HepG2 (cell line): Measurements from ENCODE around the gene APOBEC3C.
A peak's percentile ranks its signal among the peaks of the same experiment; 100 is the strongest.

Experiments used
- CREB1 ChIP-seq, 2 experiments: fragments of 450-650 bp in 1 of 2; IDR thresholded peaks; 2 replicates each; pipeline ENCODE4 v1.6.1; 2016 to 2017; ENCODE audit warnings: control low read depth in 1 of 2, mild to moderate bottlenecking in 1 of 2, missing compliant biosample characterization in 1 of 2, missing genetic modification characterization in 1 of 2
- ZNF792 ChIP-seq: IDR thresholded peaks from 2 replicates; pipeline ENCODE4 v1.6.1; 2016
- TF ChIP-seq, protein P1 (sequence below): sonication (generic); formaldehyde crosslinking; IDR thresholded peaks from 2 replicates; pipeline ENCODE4 v1.5.0; 2020; ENCODE audit warnings: mild to moderate bottlenecking, missing genetic modification reagents, moderate library complexity
- TF ChIP-seq, protein P2 (sequence below): sonication (generic); formaldehyde crosslinking; IDR thresholded peaks from 2 replicates; pipeline ENCODE4 v1.4.0; 2020; ENCODE audit warnings: missing genetic modification reagents
- TF ChIP-seq, protein P3 (sequence below): sonication (generic); formaldehyde crosslinking; IDR thresholded peaks from 2 replicates; pipeline ENCODE4 v1.8.0; 2022; ENCODE audit warnings: missing genetic modification reagents, mild to moderate bottlenecking, borderline replicate concordance

DNA sequence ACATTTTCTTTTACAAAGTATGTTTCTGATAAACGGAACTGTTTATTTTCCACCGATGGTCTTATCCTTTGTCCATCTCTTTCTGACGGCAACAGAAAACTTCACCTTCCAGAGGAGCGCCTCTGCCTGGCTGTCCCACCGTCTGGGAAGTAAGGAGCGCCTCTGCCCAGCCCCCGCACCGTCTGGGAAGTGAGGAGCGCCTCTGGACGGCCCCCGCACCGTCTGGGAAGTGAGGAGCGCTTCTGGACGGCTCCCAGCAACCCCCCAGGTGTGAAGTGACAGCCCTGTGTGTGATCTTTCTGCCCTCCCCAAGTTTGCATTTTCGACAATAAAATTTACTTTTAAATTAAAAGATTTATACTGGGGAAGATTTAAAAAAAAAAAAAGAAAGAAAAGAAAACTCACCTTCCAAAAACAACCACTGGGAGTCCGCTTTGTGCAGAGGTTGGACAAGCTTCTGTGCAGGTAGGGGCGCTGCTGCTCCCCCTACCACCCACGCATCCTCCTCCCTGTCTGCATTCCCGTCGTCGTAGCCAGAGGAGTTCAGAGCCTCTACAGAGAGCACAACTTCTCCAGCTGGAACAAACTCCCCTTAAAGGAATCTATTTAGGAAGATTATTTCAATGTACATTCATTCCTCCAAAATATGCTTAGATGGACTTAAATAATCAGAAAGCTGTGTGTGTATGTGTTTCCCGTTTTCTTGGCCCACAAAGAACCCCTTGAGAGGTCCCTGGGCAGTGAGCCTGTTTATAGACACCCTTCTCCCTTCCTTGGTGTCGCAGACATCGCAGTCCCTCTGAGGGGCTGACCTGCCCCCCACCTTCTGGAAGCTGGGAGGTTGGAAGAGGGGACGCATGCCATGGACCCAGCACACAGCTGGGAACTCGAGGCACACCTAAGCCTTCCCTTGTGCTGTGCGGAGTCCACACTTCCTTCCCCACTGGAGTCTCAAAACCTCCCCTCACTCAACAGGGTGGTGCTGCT lies 32.8 kb upstream of the APOBEC3C start:
- TF ChIP-seq, protein P1, sequence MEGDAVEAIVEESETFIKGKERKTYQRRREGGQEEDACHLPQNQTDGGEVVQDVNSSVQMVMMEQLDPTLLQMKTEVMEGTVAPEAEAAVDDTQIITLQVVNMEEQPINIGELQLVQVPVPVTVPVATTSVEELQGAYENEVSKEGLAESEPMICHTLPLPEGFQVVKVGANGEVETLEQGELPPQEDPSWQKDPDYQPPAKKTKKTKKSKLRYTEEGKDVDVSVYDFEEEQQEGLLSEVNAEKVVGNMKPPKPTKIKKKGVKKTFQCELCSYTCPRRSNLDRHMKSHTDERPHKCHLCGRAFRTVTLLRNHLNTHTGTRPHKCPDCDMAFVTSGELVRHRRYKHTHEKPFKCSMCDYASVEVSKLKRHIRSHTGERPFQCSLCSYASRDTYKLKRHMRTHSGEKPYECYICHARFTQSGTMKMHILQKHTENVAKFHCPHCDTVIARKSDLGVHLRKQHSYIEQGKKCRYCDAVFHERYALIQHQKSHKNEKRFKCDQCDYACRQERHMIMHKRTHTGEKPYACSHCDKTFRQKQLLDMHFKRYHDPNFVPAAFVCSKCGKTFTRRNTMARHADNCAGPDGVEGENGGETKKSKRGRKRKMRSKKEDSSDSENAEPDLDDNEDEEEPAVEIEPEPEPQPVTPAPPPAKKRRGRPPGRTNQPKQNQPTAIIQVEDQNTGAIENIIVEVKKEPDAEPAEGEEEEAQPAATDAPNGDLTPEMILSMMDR (CRISPR knock-in tag), result peak; percentile 68
- TF ChIP-seq, protein P2, sequence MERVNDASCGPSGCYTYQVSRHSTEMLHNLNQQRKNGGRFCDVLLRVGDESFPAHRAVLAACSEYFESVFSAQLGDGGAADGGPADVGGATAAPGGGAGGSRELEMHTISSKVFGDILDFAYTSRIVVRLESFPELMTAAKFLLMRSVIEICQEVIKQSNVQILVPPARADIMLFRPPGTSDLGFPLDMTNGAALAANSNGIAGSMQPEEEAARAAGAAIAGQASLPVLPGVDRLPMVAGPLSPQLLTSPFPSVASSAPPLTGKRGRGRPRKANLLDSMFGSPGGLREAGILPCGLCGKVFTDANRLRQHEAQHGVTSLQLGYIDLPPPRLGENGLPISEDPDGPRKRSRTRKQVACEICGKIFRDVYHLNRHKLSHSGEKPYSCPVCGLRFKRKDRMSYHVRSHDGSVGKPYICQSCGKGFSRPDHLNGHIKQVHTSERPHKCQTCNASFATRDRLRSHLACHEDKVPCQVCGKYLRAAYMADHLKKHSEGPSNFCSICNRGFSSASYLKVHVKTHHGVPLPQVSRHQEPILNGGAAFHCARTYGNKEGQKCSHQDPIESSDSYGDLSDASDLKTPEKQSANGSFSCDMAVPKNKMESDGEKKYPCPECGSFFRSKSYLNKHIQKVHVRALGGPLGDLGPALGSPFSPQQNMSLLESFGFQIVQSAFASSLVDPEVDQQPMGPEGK, result peak; percentile 59; the same call in 1 of the 2 replicates
- TF ChIP-seq ZNF792 (CRISPR knock-in tag) (no peak), CREB1 (IDR thresholded peaks at IDR 0.05) (no peak), CREB1 (CRISPR knock-in tag; IDR thresholded peaks at IDR 0.05) (no peak)
- TF ChIP-seq, protein P3, sequence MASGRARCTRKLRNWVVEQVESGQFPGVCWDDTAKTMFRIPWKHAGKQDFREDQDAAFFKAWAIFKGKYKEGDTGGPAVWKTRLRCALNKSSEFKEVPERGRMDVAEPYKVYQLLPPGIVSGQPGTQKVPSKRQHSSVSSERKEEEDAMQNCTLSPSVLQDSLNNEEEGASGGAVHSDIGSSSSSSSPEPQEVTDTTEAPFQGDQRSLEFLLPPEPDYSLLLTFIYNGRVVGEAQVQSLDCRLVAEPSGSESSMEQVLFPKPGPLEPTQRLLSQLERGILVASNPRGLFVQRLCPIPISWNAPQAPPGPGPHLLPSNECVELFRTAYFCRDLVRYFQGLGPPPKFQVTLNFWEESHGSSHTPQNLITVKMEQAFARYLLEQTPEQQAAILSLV (CRISPR knock-in tag), result no peak
